ENCODE measurements around the gene ZCCHC2.

ZCCHC2 gene

DNA sequence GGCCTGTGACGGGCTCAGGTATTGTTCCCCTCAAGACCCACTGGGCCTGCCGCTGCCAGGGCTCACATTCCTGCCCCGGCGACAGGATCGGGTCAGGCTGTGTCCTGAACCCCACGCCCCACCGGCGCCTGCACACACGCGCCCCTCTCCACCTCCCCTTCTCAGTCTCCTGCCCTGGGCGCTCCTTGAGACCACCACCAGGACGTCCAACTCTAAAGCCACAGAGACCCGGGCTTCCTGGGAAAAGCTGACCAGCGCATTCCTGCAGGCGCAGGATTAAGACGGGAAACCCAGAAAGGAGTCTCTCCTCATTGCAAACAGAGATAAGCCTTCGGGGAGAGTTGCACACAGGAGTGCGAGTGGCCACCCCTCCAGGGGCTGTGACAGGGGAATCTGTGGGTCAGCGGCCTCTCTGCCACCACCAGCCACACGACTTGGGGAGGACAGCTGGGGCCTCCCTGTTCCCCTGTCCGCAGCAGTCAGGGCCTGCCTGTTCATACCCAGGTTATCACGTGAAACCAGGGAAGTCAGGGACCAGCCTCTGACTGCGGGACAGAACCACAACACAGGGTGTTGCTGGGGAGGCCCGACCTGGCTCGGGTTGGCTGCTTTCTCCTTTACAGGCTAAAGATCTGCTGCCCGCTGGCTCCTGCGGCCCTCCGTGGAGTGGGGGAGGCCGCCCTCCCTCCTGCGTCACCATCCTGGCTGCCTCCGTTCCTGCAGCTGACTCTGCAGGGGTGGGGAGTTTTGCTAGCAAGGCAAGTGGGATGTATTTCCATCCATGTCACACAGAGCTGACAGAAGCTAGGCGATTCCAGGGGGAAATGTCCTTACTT is 88.8 kb downstream of the ZCCHC2 start:
- DNase-seq: no peak

DNA sequence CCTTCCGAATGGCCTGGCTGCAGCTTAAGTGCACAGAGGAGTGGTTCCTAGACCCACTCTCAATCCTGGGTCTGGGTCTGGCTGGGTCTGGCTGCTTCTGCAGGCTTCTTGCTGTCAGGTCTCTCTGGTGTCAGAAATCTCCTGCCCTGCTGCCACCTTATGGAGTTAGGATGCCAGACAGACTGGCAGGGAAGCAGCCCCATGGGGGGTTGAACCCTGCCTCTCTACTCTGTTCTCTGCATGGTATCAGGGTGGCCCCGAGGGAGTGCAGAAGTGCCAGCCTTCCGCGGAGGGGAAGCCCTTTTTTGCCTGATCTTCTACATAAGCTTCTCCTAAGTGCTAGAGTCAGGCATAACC is 89.4 kb downstream of the ZCCHC2 start:
- DNase-seq: no peak

DNA sequence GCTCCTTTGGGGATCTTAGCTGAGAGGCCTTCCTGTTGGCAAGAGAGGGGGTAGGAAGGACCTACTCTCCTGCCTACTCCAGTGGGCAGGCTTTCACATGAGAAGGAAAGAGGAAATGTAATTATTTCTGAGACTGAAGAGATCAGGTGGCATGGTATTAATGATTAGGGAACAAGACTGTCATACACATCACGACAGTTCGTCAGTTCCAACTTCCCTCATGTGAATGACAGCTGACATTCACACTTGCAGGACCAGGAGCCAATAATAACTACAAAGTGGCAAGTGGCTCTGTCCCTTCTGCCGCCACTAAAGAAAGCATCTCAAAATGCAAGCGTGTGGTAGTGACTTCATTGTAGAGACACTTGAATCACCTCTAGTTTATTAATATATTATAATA is 90.0 kb downstream of the ZCCHC2 start:
- DNase-seq: no peak

DNA sequence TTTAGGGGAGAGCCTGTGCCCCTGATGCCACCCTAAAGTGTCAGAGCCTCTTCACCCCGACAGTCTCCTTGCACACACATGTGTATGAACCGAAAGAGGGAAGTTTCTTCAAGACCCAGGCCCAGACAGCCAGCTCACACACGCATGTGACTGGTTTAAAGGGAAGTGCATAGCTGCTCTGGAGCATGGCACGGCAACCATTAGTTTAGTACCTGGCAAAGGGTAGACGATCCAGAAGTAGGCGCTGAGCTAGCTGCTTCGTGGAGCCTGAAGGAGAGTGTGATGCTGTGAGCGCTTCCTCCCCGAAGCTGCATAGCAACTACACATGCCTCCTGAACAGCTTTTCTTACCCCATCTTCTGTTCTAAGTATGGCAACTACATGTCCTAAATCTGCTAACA is 91.7 kb downstream of the ZCCHC2 start:
- no peak for DNase-seq

DNA sequence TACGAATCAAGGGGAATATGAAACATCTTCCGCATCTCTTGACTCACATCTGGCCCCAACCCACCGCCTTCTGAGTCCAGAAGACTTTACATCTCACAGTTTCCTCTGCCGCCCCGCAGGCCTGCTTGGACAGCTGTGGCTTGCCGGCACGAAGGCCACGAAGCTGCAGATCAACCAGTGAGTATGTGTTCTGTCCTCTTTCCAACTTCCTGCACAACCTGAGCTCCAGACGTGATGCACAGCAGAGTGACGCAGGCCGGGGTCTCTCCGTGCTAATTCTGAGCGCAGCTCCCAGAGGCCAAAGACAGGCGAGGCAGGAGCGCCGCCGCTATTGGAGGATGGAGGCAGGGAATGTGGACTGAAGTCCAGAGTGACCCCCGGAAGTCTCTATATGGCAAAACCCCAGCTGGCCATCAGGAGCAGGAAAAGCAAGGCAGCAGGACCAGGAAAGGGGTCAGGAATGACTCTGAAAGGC is 93.5 kb downstream of the ZCCHC2 start:
- no peak for DNase-seq

DNA sequence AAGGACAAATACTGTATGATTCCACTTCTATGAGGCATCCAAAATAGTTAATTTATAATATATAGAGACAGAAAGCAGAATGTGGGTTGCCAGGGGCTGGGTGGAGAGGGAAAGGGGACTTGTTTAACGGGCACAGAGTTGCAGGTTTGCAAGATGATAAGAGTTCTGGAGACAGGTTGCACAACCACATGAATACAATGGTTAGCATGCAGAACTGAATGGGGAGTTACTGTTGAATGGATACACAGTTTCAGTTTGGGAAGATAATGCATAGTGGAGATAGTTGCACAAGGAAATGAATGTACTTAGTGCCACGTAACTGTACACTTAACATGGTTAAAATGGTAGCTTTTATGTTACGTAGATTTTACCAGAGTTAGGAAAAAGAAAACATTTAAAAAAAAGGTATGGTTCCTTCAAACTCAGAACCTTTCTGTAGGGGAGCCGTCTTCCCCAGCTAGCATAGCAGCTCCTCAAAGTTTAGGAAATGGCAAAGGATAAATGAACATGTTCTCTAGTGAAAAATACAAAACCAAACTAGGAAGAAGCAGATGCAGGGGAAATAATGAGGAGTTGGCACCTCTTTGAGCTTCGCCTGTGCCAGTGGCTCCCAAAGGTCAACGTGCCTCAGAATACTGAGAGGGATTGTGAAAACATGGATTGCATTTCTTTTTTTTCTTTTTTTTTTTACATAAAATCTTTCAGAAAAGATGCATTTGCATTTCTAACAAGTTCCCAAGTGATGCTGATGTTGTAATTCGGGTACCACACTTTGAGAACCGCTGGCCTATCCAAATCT is 95.2 kb downstream of the ZCCHC2 start:
- no peak for DNase-seq

DNA sequence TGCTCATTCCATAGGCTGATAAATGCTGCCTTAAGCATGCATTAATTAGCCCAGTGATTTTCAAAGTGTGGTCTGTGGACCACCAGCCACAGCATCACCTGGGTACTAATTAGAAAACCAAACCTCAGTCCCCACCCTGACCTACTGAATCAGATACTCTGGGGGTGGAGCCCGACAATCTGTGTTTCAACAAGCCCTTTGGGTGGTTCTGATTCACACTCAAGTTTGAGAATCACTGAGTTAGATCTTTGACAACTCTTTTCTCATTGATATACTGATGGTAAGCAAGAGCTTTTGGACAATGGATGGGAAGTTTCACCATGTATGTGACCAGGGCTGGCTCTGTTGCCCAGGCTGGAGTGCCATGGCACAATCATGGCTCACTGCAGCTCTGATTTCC is 95.9 kb downstream of the ZCCHC2 start:
- no peak for DNase-seq

DNA sequence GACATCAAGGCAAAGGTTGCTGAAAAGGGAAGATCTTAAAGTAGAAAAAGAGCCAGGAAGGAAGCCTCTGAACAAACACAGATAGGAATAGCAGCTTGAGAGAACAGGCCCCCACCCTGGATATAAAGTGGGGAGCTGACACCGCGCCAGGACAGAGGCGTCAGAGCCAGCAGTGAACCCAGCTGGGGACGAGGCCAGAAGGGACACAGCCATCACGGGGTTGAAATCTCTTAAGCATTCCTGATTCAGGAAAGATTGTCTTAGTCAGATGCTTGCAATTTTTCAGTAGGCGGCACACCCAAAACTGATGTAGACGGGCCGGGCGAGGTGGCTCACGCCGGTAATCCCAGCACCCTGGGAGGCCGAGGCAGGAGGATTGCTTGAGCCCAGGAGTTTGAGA is 98.7 kb downstream of the ZCCHC2 start:
- no peak for DNase-seq

DNA sequence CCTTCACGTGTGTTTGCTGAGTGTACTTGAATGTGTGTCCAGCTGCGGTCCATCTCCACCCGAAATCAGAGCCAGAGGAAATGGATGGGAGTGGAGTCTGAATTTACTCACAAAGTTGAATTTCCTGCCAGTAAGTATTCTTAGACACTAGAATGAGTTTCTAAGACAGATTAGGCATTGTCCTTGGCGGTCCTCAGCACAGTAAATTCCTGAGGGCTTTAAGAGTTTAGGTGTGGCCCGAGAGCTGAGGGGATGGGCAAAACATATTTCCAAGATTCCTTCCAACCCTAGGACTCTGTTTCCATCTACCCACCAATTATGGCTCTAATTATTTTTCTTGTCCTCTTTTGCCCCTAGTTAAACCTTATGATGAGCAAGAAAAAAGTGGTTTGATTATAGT is 102.2 kb downstream of the ZCCHC2 start:
- no peak for DNase-seq
